Measurements from ENCODE around the gene CADM4. TPM values are rescaled to one million over a fixed set of nuclear protein-coding genes. Genes with fewer than 3 reads are reported as not detected.

CADM4 gene
- total and polyA plus RNA-seq, 2 of the 8 experiments (the other 6 are each of a cell fraction or from before 2014, with no cell fraction given), result 13.5 to 25.0 TPM

GRCh38 chr19:43662487-43662886 is 22.8 kb upstream of the CADM4 start:
- FAIRE-seq (no peak), DNase-seq (ENCODE audit: low read depth in 1 of 2, low spot score in 2 of 2) (peak in 1 of 2 experiments; percentile 46)
- CTCF ChIA-PET (ENCODE audit: partially characterized antibody), result interaction anchor here (0.5 to 3.3 kb wide), 17 partner anchors 10 to 1229 kb away, joined by 3 to 28 read pairs (median 4); no protein-coding TSS in a partner anchor
- Histone ChIP-seq H3K23me2 (ENCODE audit: low read depth, low read length) (peaks cover 7% of the 10 kb centered on the region; the same call in 1 of the 2 replicates), H4K8ac (ENCODE audit: extremely low read depth, insufficient read depth, low read length) (no peak overlapping the region), H3K4me1 (replicated peaks in 1 of 4; ENCODE audit: control insufficient read depth in 3 of 4, insufficient read depth in 4 of 4, low read length in 3 of 4) (peaks cover 0 to 6% (median 4%) of the 10 kb centered on the region in 4 experiments; a peak in 4 of 7 replicates), H2AFZ (ENCODE audit: low read length) (no peak overlapping the region), H3K79me1 (ENCODE audit: low read depth, low read length) (no peaks in the 10 kb centered on the region; the same call in 1 of the 2 replicates), H2BK20ac (ENCODE audit: low read length) (no peak overlapping the region), H4K5ac (ENCODE audit: insufficient read length, low read depth, low read length) (no peak overlapping the region), H3K36me3 (ENCODE audit: control insufficient read depth in 2 of 4, insufficient read depth in 4 of 4, low read length in 3 of 4) (peaks cover 0 to 17% (median 10%) of the 10 kb centered on the region in 4 experiments; a peak in 7 of 8 replicates), H2BK5ac (ENCODE audit: low read depth, low read length) (no peak overlapping the region), H3K4me2 (ENCODE audit: insufficient read depth in 1 of 2, low read depth in 2 of 2, low read length in 2 of 2) (no peak overlapping the region), H2BK15ac (ENCODE audit: low read length) (no peak overlapping the region), H3K23ac (ENCODE audit: insufficient read length) (no peak overlapping the region), H2AK5ac (ENCODE audit: low read depth, low read length) (no peak overlapping the region), H4K20me1 (replicated peaks in 1 of 2; ENCODE audit: control insufficient read depth in 1 of 2, insufficient read depth in 2 of 2, low read length in 2 of 2) (peaks cover 0 to 4% of the 10 kb centered on the region in 2 experiments), H3K56ac (replicated peaks; ENCODE audit: insufficient read length, low read depth, low read length) (no peak overlapping the region), H3K27ac (ENCODE audit: low read depth, low read length) (no peak overlapping the region), H3K4me3 (ENCODE audit: extremely low read depth in 1 of 4, insufficient read depth in 2 of 4, low read depth in 3 of 4, low read length in 4 of 4) (no peak overlapping the region), H3K18ac (ENCODE audit: extremely low read depth, low read length) (no peak overlapping the region), H3K4ac (replicated peaks; ENCODE audit: insufficient read length, low read depth, low read length) (no peak overlapping the region), H3K14ac (ENCODE audit: insufficient read length) (no peak overlapping the region), H3K27me3 (replicated peaks in 1 of 4; ENCODE audit: control insufficient read depth in 3 of 4, extremely low read depth in 1 of 4, insufficient read depth in 3 of 4, low read length in 3 of 4) (no peaks in the 10 kb centered on the region), H3K9ac (replicated peaks in 1 of 4; ENCODE audit: extremely low read depth in 1 of 4, low read depth in 3 of 4, low read length in 3 of 4) (no peak overlapping the region), H4K91ac (replicated peaks; ENCODE audit: insufficient read length, low read length) (no peak overlapping the region), H3K79me2 (ENCODE audit: control insufficient read depth in 1 of 2, insufficient read depth in 2 of 2, low read length in 2 of 2) (no peaks in the 10 kb centered on the region), H2BK12ac (ENCODE audit: low read depth, low read length) (no peak overlapping the region), H2BK120ac (replicated peaks; ENCODE audit: low read depth, low read length) (no peak overlapping the region), H3K9me3 (ENCODE audit: insufficient read depth in 2 of 2, low read depth in 1 of 2, low read length in 1 of 2) (no peaks in the 10 kb centered on the region)
- POLR2A ChIA-PET (ENCODE audit: partially characterized antibody), result interaction anchor here (0.6 to 1.5 kb wide), 4 partner anchors 20 to 295 kb away, joined by 3 read pairs; no protein-coding TSS in a partner anchor
- 89% methylated on average over 6 of the region's 6 CpGs; no CpG with 5 or more reads in 1 of the 2 experiments for WGBS, 2 experiments (ENCODE audit: extremely low coverage in 1 of 2, insufficient coverage in 1 of 2, insufficient read length in 1 of 2, insufficient replicate concordance in 2 of 2, low coverage in 1 of 2, low lambda C conversion rate in 2 of 2, missing lambda C conversion rate in 1 of 2)
- TF ChIP-seq RXRA (IDR thresholded peaks at IDR 0.05; ENCODE audit: insufficient read depth, low read depth, low read length), result no peak
- TF ChIP-seq CEBPB (IDR thresholded peaks at IDR 0.05; ENCODE audit: low read depth, low read length), result no peak
- peak; percentile 27 to 57 (median 40) for TF ChIP-seq CTCF (IDR thresholded peaks at IDR 0.05; ENCODE audit: control extremely low read depth in 1 of 3, insufficient read depth in 1 of 3, low read depth in 1 of 3, low read length in 3 of 3)
- no peak for TF ChIP-seq BRCA1 (IDR thresholded peaks at IDR 0.05; ENCODE audit: low read depth, low read length)
- TF ChIP-seq SP4 (IDR thresholded peaks at IDR 0.05; ENCODE audit: low read length), result no peak
- no peak for TF ChIP-seq KDM1A (IDR thresholded peaks at IDR 0.05; ENCODE audit: borderline replicate concordance, low read length)
- TF ChIP-seq RAD21 (IDR thresholded peaks at IDR 0.05 in 1 of 2, conservative IDR thresholded peaks at IDR 0.05 in 1 of 2; ENCODE audit: low read depth in 2 of 2, low read length in 2 of 2), result peak; percentile 28 to 41
- no peak for TF ChIP-seq ZNF274 (IDR thresholded peaks at IDR 0.05; ENCODE audit: borderline replicate concordance, extremely low read depth, low read length)
- TF ChIP-seq FOSL1 (IDR thresholded peaks at IDR 0.05; ENCODE audit: insufficient read depth, low read depth, low read length), result no peak
- no peak for TF ChIP-seq NRF1 (IDR thresholded peaks at IDR 0.05; ENCODE audit: low read depth, low read length)
- no peak for TF ChIP-seq HDAC6 (IDR thresholded peaks at IDR 0.05; ENCODE audit: low read depth, low read length)
